T-helper 17 cell (primary cell): Measurements from ENCODE around the gene ATG14. TPM values are rescaled to one million over a fixed set of nuclear protein-coding genes. Genes with fewer than 3 reads are reported as not detected.
"Not testable (repeated sequence)": the region's sequence is repeated elsewhere in the genome, so short reads cannot be mapped to it uniquely, and the experiment has no call there.

Source experiments
- ATAC-seq: fragments of 150-1000 bp; cut with Tn5 transposase; 2 replicates; pipeline ENCODE4 v1.10.0; 2021; ENCODE audit warnings: mild to moderate bottlenecking, moderate library complexity
- DNase-seq, 3 donors: peaks; one replicate each; pipeline versions ENCODE4 v3.0.0 to v3.0.0-alpha.2; 2020 to 2021
- H3K9me3 ChIP-seq: one replicate; pipeline ENCODE4 v1.7.0; 2013; ENCODE audit warnings: low read length, mild to moderate bottlenecking; ENCODE audit not compliant: control insufficient read depth, poor library complexity, severe bottlenecking
- H3K27ac Mint-ChIP-seq: one replicate; pipeline ENCODE4 v1.8.0; 2022; ENCODE audit warnings: mild to moderate bottlenecking, moderate library complexity, mixed read lengths
- H3K27me3 Mint-ChIP-seq: one replicate; pipeline ENCODE4 v1.8.0; 2022; ENCODE audit warnings: mixed read lengths
- H3K36me3 Mint-ChIP-seq: one replicate; pipeline ENCODE4 v1.8.0; 2022; ENCODE audit warnings: low read depth, mixed read lengths
- H3K4me1 Mint-ChIP-seq: one replicate; pipeline ENCODE4 v1.8.0; 2022; ENCODE audit warnings: mild to moderate bottlenecking, mixed read lengths
- H3K4me3 Mint-ChIP-seq: one replicate; pipeline ENCODE4 v1.8.0; 2022; ENCODE audit warnings: mild to moderate bottlenecking, moderate library complexity, mixed read lengths
- total RNA-seq, 4 donors: library from RNA in 2 of 4; stranded (reverse) in 2 of 4; gene quantifications; one replicate each; pipeline ENCODE4 v1.2.3 and lab custom pipeline; 2022 to 2026

ATG14 gene
- total RNA-seq, 2 donors from 2014 or later, result 16.3 to 21.7 TPM

DNA sequence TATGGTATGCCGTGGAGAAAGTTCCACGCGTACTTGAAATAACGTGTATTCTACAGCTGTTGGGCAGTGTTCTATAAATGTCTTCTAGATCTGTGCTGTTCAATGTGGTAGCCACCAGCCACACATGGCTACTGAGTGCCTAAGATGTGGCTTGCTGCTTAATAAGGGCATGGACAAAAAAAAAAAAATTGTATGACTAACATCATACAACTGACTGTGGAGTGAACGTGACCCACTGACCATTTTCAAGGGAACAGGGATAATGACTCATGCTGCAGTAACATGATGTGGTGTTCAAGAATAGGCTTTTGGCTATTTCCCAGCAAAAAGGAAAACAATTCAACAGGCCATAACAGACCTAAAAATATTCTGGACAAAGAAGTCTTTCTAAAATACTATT lies 13.0 kb downstream of the ATG14 start:
- ATAC-seq, result no peak
- Mint-ChIP-seq H3K4me1 (peaks cover 12% of the 10 kb centered on the region), H3K4me3 (no peak overlapping the region)

DNA sequence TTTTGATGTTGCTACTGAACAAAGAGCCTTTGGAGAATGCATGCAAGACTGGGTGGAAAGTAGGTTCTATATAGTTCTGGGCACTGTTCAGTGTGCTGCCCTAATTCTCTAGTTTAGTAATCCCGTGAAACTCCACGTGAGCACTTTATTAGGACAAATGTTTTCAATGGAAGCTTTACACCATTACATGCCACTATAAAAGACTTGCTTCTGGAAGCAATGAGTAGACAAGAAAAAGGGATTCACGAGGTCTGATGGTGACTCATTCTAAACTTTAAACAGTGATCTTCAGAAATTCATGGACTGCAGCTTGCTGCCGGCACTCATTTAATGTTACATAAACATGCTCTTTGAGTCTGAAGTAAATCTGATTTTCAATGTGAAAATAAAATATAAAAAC lies 22.3 kb downstream of the ATG14 start:
- H3K4me3 Mint-ChIP-seq, result no peak overlapping the region
- H3K27me3 Mint-ChIP-seq, result no peaks in the 10 kb centered on the region
- DNase-seq (no peak), ATAC-seq (no peak)
- peaks cover 13% of the 10 kb centered on the region for H3K36me3 Mint-ChIP-seq
- H3K27ac Mint-ChIP-seq, result peak overlapping the region; percentile 62
- H3K4me1 Mint-ChIP-seq, result peaks cover 24% of the 10 kb centered on the region
- no peaks in the 10 kb centered on the region for H3K9me3 ChIP-seq

More for the DNA sequence above, 13.0 kb downstream of the ATG14 start:
- no peak for DNase-seq
- H3K9me3 ChIP-seq, result no peaks in the 10 kb centered on the region
- no peaks in the 10 kb centered on the region for H3K27me3 Mint-ChIP-seq
- peak overlapping the region; percentile 11 for H3K27ac Mint-ChIP-seq
- peaks cover 8% of the 10 kb centered on the region for H3K36me3 Mint-ChIP-seq

DNA sequence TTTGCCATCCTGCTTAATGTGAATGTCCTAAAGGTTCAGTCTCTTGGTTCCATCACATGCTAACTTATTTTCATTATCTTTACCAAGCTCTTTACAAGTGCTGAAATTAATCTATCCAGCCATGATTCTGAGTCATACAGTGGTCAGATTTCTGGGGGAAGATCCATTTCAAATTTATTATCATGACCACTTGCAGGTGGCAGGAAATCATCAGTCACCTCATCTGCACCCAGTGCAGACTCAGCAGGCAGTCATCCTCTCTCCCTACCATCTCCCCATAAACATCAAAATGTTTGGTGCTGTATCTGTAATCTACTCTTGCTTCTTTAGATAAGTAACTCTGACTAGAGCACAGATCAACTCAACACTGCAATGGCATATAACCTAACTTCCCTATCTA lies 23.5 kb downstream of the ATG14 start:
- peaks cover 16% of the 10 kb centered on the region for H3K36me3 Mint-ChIP-seq

DNA sequence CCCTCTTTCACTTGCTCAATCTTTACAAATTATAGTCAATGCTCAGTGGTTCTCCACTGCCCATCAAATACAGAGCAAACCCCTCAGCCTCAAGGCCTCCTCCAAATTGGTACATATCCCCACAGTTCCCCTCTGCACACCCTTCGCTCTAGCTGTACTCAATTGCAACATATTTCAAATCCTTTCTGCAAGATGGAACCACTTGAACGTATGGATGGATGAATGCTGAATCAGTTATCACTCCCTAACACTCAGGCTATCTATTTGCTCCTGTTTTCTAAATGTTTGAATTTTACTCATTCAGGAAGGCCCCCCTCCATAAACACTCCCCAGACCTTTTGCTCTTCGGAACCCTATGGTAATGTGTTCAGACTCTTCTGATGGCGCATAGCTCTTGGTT lies 24.5 kb downstream of the ATG14 start:
- peak overlapping the region; percentile 89 for H3K27ac Mint-ChIP-seq
- H3K27me3 Mint-ChIP-seq, result no peaks in the 10 kb centered on the region
- ATAC-seq, result no peak
- H3K4me1 Mint-ChIP-seq, result peaks cover 26% of the 10 kb centered on the region
- no peaks in the 10 kb centered on the region for H3K9me3 ChIP-seq
- H3K36me3 Mint-ChIP-seq, result peaks cover 16% of the 10 kb centered on the region
- peak overlapping the region; percentile 86 for H3K4me3 Mint-ChIP-seq
- DNase-seq, result no peak

More for the DNA sequence above, 23.5 kb downstream of the ATG14 start:
- ATAC-seq (no peak), DNase-seq (no peak)
- H3K4me3 Mint-ChIP-seq, result peak overlapping the region; percentile 1
- peaks cover 26% of the 10 kb centered on the region for H3K4me1 Mint-ChIP-seq
- no peaks in the 10 kb centered on the region for H3K9me3 ChIP-seq
- peak overlapping the region; percentile 62 for H3K27ac Mint-ChIP-seq
- no peaks in the 10 kb centered on the region for H3K27me3 Mint-ChIP-seq

DNA sequence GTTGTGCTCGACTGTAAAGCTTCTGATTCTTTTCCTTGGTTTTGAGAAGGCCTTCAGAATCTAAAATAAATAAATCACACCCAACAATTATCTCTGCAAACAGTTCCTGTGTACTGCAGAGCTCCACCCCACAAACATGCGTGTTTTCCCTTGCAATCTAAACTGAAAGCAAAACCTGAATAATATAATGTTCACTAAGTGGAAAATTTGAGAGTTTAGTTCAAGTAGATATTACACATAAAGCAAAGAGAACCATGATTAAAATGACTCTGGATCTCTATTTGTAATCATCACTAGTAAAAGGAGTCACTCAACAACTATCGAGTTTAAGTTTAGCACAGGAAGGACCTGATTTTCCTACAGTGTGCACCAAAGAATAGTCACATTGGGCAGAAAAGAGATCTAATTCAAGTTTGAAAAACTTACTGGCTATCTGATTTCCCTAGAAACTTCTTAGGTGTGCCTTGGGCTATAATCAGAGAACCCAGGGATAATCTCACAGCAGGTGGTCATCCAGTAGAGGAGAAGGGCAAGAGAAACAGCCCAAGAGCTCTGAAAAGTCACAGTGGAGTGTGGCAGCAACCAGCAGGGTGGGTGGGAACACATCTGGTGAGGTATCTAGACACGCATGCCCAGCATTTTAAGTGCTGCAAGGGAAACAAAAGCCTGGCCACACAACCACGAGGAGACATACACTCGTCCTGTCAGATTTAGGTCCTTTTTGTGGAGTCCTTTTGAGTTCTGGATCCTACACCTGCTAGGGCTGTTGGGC lies 25.4 kb downstream of the ATG14 start:
- peak; percentile 72 for ATAC-seq

DNA sequence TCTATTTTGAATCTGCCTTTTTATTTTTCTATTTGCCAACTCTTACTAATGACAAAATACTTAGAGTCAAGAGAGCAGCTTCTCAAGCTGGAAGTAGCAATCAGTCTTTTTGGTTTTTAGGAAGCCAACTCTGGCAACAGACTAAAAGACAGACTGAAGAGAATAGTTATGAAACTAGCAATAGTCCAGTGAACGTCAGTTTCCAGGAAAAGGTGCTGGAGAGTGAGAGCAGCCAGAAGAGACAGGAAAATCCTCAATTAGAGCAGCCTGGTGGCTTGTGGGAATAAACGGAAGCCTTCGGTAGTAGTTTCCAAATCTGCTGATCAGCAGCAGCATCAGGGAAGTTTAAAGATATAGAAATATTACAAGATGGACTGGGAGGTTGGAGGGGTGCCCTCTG lies 27.1 kb downstream of the ATG14 start:
- H3K36me3 Mint-ChIP-seq, result peaks cover 16% of the 10 kb centered on the region
- peaks cover 31% of the 10 kb centered on the region for H3K4me1 Mint-ChIP-seq
- no peaks in the 10 kb centered on the region for H3K27me3 Mint-ChIP-seq
- H3K4me3 Mint-ChIP-seq, result no peak overlapping the region
- no peaks in the 10 kb centered on the region for H3K9me3 ChIP-seq
- DNase-seq, result no peak
- ATAC-seq, result no peak
- H3K27ac Mint-ChIP-seq, result peak overlapping the region; percentile 24

More for the DNA sequence above, 25.4 kb downstream of the ATG14 start:
- Mint-ChIP-seq H3K4me3 (peak overlapping the region; percentile 76), H3K27me3 (no peaks in the 10 kb centered on the region), H3K36me3 (peaks cover 16% of the 10 kb centered on the region), H3K4me1 (peaks cover 29% of the 10 kb centered on the region), H3K27ac (peak overlapping the region; percentile 89)
- DNase-seq, result no peak
- no peaks in the 10 kb centered on the region for H3K9me3 ChIP-seq

DNA sequence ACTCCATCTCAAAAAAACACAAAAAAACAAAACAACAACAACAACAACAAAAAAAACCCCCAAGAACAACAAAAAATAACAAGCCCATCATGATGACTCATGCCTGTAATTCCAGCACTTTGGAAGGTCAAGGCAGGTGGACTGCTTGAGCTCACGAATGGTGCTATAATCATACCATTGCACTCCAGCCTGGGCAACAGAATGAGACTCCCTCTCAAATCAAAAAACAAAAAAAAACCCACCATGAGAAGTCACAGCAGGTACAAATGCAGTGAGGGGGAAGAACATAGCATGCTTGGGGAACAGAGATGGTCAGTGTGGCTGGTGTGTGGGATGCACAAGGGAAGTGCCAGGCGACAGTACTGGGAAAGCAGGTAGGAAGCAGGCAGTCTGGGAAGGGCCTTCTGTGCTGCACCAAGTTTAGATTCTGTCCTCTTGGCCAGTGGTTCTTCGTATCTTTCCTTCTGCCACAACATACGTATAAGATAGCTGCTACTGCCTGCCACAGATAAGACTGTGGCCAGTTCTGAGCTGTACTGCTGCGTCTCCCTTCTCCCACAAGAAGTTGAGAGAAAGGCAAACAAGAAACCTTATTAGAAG lies 28.0 kb downstream of the ATG14 start:
- ATAC-seq, result no peak
- no peaks in the 10 kb centered on the region for H3K9me3 ChIP-seq
- Mint-ChIP-seq H3K4me3 (no peak overlapping the region), H3K27me3 (no peaks in the 10 kb centered on the region), H3K4me1 (peaks cover 27% of the 10 kb centered on the region), H3K27ac (peak overlapping the region; percentile 53), H3K36me3 (peaks cover 14% of the 10 kb centered on the region)
- no peak for DNase-seq

DNA sequence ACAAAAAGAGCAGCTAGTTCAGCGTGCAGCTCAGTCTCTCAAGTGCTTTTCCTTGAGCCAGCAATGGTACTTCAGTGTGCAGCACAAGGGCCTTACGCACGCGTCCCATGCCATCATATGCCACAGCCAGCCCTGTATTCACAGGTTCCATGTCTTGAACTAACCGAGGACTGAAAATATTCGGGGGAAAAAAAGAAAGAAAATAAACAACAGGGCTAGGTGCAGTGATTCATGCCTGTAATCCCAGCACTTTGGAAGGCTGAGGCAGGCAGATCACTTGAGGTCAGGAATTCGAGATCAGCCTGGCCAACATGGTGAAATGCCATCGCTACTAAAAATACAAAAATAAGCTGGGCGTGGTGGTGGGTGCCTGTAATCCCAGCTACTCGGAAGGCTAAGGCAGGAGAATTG lies 28.6 kb downstream of the ATG14 start:
- not testable (repeated sequence) for DNase-seq, H3K4me3 Mint-ChIP-seq, H3K27me3 Mint-ChIP-seq, H3K9me3 ChIP-seq, ATAC-seq
- Mint-ChIP-seq H3K27ac (peak overlapping the region; percentile 53), H3K4me1 (peaks cover 30% of the 10 kb centered on the region), H3K36me3 (peaks cover 14% of the 10 kb centered on the region)

DNA sequence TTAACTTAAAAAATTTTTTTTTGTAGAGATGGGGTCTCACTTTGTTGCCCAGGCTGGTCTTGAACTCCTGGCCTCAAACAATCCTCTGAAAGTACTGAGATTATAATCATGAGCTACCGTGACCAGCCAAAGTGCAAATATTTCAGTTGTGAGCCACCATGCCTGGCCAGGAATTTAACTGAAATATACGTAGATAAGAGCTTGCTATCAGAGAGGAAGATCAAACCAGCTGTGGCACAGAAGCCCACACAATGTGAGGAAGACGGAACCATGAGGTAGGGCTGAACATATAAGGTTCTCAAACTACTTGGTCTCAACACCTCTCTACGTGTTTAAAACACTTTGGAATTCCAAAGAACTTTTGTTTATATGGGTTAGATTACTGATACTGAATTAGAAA lies 29.1 kb downstream of the ATG14 start:
- Mint-ChIP-seq H3K27me3 (no peaks in the 10 kb centered on the region), H3K36me3 (peaks cover 14% of the 10 kb centered on the region), H3K27ac (no peak overlapping the region), H3K4me3 (no peak overlapping the region), H3K4me1 (peaks cover 28% of the 10 kb centered on the region)
- H3K9me3 ChIP-seq, result no peaks in the 10 kb centered on the region
- ATAC-seq (no peak), DNase-seq (no peak)

DNA sequence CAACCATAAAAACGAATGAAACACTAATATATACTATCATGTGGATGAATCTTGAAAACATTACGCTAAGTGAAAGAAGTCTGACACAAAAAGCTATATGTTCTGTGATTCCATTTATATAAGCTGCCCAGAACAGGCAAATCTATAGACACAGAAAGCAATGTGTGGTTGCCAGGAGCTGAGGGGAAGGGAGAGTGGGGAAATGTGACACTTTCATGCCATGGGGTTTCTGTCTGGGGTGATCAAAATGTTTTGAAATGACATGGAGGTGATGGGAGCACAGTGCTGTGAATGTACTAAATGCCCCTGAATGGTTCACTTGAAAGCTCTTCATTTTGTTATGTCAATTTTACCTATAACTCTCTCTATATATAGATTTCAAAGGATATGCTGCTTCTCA lies 30.1 kb downstream of the ATG14 start:
- ATAC-seq, result no peak
- Mint-ChIP-seq H3K4me3 (no peak overlapping the region), H3K27me3 (no peaks in the 10 kb centered on the region), H3K27ac (peak overlapping the region; percentile 37), H3K4me1 (peaks cover 22% of the 10 kb centered on the region), H3K36me3 (peaks cover 14% of the 10 kb centered on the region)
- H3K9me3 ChIP-seq, result no peaks in the 10 kb centered on the region
- no peak for DNase-seq

DNA sequence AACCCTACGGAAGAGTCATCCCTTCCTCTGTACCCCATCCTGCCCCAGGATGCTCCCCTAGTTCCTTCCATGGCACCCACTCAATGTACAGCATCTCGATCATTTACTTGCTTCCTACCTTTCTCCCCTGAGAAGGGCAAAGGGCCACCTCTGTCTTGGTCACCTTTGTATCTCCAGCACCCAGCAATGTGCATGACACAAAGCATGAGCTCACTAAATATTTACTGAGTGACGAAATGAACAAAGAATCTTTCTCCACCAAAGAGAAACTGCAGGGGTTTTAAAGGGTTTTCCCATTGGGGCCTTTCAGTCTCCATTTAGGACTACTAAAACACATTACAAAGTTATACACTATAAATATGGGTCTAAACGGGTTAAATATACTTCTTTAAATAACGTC lies 30.6 kb downstream of the ATG14 start:
- Mint-ChIP-seq H3K4me3 (no peak overlapping the region), H3K36me3 (peaks cover 13% of the 10 kb centered on the region), H3K27ac (no peak overlapping the region), H3K4me1 (peaks cover 17% of the 10 kb centered on the region), H3K27me3 (no peaks in the 10 kb centered on the region)
- no peak for DNase-seq
- no peaks in the 10 kb centered on the region for H3K9me3 ChIP-seq
- no peak for ATAC-seq

DNA sequence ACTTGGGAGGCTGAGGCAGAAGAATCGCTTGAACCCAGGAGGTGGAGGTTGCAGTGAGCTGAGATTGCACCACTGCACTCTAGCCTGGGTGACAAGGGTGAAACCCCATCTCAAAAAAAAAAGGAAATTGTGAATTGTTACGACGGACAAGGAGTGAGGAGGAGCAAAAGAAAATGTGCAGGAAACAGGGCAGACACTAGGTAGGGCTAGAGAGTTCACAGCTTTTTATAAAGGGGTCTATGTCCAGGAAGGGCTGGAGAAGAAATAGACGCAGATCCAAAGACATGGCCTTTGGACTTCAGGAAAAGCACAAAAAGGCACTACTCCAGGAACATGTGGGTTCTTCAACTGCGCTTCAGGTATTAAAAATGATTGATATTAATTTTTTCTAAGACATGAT lies 34.4 kb downstream of the ATG14 start:
- H3K4me3 Mint-ChIP-seq, result no peak overlapping the region
- ATAC-seq (no peak), DNase-seq (no peak)
- H3K36me3 Mint-ChIP-seq, result peaks cover 6% of the 10 kb centered on the region
- no peaks in the 10 kb centered on the region for H3K9me3 ChIP-seq
- peak overlapping the region; percentile 89 for H3K27ac Mint-ChIP-seq
- no peaks in the 10 kb centered on the region for H3K27me3 Mint-ChIP-seq
- peaks cover 22% of the 10 kb centered on the region for H3K4me1 Mint-ChIP-seq

DNA sequence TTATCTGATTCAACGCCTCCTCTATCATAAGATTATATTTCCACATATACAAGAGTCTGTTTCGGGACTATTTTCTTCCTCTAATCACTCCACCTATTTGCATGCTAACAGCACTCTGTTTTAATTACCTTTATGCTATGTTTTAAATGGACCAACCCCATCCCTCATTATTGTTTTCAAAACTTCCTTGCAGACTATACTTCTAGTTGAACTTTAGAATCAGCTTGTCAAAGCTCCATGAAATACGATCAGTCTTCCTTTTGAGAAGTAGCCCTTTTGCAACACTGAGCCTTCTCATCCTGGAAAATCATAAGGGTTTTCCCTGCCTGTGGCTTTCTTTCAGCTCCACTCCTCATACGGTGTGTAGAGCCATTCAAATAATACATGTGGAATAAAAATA lies 36.9 kb downstream of the ATG14 start:
- H3K36me3 Mint-ChIP-seq, result peaks cover 11% of the 10 kb centered on the region
- no peak for DNase-seq
- peak overlapping the region; percentile 89 for H3K27ac Mint-ChIP-seq
- no peaks in the 10 kb centered on the region for H3K27me3 Mint-ChIP-seq
- H3K4me3 Mint-ChIP-seq, result peak overlapping the region; percentile 62
- ATAC-seq, result no peak
- peaks cover 22% of the 10 kb centered on the region for H3K4me1 Mint-ChIP-seq
- H3K9me3 ChIP-seq, result no peaks in the 10 kb centered on the region
